DMS114 treated with DMSO at 0.1 percent for 48 hours (cell line): ENCODE measurements around the gene ZNF277.
A peak's percentile ranks its signal among the peaks of the same experiment; 100 is the strongest.

Experiments
- DNase-seq: peaks from one replicate; lab custom pipeline; 2025; ENCODE audit not compliant: unreplicated experiment; lab: John Stamatoyannopoulos, UW

Gene ZNF277

GRCh38 chr7:112184455-112184854, 22.0 kb upstream of the ZNF277 start:
- DNase-seq, result no peak

GRCh38 chr7:112185005-112185834, 21.3 kb upstream of the ZNF277 start:
- no peak for DNase-seq

- no peak for DNase-seq
Observed at GRCh38 chr7:112186300-112186699, 20.2 kb upstream of the ZNF277 start.

GRCh38 chr7:112188257-112188656, 18.2 kb upstream of the ZNF277 start:
- no peak for DNase-seq

- DNase-seq, result no peak
Observed at GRCh38 chr7:112189691-112190090, 16.8 kb upstream of the ZNF277 start.

- no peak for DNase-seq
Observed at GRCh38 chr7:112190120-112190519, 16.4 kb upstream of the ZNF277 start.

- DNase-seq, result no peak
Observed at GRCh38 chr7:112192236-112193154, 14.0 kb upstream of the ZNF277 start.

GRCh38 chr7:112193915-112194502, 12.5 kb upstream of the ZNF277 start:
- DNase-seq, result no peak

GRCh38 chr7:112195717-112196116, 10.8 kb upstream of the ZNF277 start:
- no peak for DNase-seq

GRCh38 chr7:112197322-112197721, 9.2 kb upstream of the ZNF277 start:
- DNase-seq, result no peak

GRCh38 chr7:112199035-112199655, 7.3 kb upstream of the ZNF277 start:
- DNase-seq, result no peak

GRCh38 chr7:112199672-112200071, 6.8 kb upstream of the ZNF277 start:
- no peak for DNase-seq

- DNase-seq, result no peak
Observed at GRCh38 chr7:112201411-112201810, 5.1 kb upstream of the ZNF277 start.

GRCh38 chr7:112201839-112202238, 4.7 kb upstream of the ZNF277 start:
- no peak for DNase-seq

- no peak for DNase-seq
Observed at GRCh38 chr7:112202816-112203215, 3.7 kb upstream of the ZNF277 start.

GRCh38 chr7:112203365-112203739, 3.1 kb upstream of the ZNF277 start:
- DNase-seq, result no peak

GRCh38 chr7:112204499-112205342, 1.8 kb upstream of the ZNF277 start:
- DNase-seq, result peak; percentile 10

GRCh38 chr7:112205343-112206237, 905 bp upstream of the ZNF277 start:
- no peak for DNase-seq

GRCh38 chr7:112206991-112207592, 597 bp downstream of the ZNF277 start:
- no peak for DNase-seq
